ENCODE data around the gene GLYATL3.

GRCh38 chr6:49463612-49463967, 36.1 kb upstream of the GLYATL3 start:
- TF ChIP-seq SPI1 (IDR thresholded peaks at IDR 0.05; ENCODE audit: low read depth, low read length) (no peak), POLR2A (IDR thresholded peaks at IDR 0.05; ENCODE audit: low read depth, low read length) (no peak), POLR2AphosphoS5 (IDR thresholded peaks at IDR 0.05; ENCODE audit: low read depth, low read length) (no peak), POU2F2 (IDR thresholded peaks at IDR 0.05; ENCODE audit: low read depth, low read length) (no peak), TAF1 (IDR thresholded peaks at IDR 0.05; ENCODE audit: low read depth, low read length) (no peak), PAX5 (IDR thresholded peaks at IDR 0.05; ENCODE audit: insufficient read depth, low read length, severe bottlenecking) (no peak)

Measured in GM12891 (cell line).